Left renal pelvis (tissue), 4 donors: Measurements from ENCODE around the gene WDR27. TPM values are rescaled to one million over a fixed set of nuclear protein-coding genes. Genes with fewer than 3 reads are reported as not detected.

Source experiments
- DNase-seq, 4 donors: peaks; one replicate each; pipeline ENCODE4 v3.0.0-alpha.2; 2013; ENCODE audit warnings: low read depth in 4 of 4, low spot score in 3 of 4
- polyA plus RNA-seq, 4 donors: library from polyadenylated mRNA; unstranded; fragments of 120-200 nt; gene quantifications; one replicate each; pipeline ENCODE4 v1.2.1, GENCODE V29; 2013; ENCODE audit not compliant: insufficient read length in 4 of 4

The WDR27 gene
- polyA plus RNA-seq, 4 donors: 35.9 to 88.8 (median 59.5) TPM

GRCh38 chr6:169642455-169642854, 59.4 kb downstream of the WDR27 start:
- DNase-seq: no peak

DNA sequence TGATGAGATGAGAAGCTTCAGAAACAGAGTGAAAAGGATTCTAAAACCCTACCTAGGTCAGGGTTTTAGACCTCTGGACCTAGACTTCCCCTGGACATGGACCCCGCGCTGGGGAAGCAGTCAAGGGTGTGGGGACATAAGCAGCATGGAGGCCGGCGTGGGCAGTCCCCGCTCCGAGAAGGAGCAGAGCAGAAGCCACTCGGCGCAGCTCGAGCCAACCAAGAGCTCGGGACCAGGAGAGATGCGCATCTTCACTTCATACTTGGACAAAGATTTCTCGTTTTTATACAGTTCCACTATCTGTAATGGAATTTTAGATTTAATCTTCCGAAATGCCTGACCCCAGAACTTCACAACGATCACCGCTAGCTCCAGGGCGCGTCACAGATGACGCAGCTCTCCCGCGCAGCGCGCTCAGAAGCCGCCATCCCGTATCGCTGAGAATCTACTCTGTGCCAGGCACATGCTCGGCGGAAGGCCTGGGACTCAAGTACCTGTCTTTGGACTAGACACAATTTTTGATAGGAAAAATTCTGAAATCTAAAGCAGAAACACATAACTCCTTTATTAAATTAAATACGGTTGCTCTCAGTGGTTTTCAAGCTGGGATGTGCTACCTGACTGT, 60.3 kb downstream of the WDR27 start:
- DNase-seq: no peak

DNA sequence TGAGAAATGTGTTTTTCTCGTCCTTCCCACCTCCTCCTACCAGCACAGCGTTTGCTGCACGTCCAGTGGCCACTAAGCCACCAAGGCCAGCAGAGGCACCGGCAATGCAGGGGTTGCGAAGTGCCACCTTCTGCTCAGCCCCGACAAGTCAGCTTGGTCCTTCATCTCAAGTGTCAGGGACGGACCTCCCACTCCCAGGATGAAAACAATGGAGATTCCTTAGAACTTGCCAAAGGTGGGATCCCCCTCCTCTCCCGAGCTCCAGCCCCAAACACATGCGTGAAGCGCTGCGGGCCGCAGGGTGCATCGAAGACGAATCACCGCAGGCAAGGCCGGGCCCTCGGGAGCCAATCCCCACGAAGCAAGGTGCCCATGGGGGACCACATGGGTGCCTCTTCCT, 60.8 kb downstream of the WDR27 start:
- DNase-seq: no peak

- no peak for DNase-seq
Measured at GRCh38 chr6:169640351-169640852, 61.4 kb downstream of the WDR27 start.

- DNase-seq: no peak
Measured at GRCh38 chr6:169639653-169640278, 62.1 kb downstream of the WDR27 start.

GRCh38 chr6:169638915-169639314, 62.9 kb downstream of the WDR27 start:
- no peak for DNase-seq

DNA sequence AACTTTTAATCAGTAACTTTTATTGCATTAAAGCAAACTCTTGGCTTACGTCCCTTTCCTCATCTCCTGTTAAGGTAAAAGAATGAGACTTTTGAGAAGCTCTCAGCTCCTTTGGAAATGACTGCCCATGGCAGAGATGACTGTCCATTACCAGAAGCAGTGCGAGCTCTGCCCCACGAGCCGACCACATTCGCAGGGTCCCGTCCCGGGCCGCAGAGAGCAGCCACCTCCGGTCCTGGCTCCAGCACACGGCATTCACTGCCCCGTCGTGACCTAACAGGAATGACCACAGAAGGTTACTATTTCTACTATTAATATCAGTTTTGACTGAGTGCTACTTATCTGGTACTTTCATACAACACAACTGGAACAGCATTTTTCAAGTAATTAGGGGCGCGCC, 63.4 kb downstream of the WDR27 start:
- no peak for DNase-seq

DNA sequence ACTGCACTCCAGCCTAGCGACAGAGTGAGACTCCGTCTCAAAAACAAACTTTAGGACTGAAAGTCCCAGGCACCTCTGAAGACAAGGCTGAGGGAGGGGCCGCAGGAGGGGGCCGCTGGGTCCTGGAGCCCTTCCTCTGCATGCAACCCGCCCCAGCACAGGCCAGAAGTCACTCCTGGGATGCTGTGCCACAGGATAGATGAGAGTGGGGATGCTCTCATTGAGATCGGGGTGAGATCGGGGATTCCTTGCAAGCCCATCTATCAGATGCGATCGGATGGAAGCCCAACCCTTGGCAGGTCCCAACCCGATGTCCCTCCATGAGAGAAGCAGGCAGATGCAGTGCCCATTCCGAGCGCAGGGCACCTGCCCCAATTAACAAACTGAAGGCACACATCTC, 66.5 kb downstream of the WDR27 start:
- DNase-seq: no peak

DNA sequence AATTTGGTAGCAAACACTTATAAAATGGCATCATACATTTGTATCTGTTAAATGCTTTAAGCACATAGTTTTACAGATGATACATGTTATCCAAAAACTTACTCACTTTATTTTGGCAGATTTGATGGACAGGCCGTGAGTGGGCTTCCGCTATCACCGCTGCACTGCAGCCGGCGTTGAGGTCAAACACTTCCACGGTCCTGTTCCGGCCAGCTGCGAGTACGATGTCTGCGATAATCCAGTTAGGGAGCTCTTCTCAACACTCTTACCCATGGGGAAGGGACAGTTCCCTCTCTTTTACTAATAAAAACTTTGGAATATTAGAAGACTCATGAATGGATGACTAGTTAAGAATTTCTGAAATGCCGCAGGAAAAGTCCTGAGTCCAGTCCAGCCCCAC, 69.0 kb downstream of the WDR27 start:
- no peak for DNase-seq

DNA sequence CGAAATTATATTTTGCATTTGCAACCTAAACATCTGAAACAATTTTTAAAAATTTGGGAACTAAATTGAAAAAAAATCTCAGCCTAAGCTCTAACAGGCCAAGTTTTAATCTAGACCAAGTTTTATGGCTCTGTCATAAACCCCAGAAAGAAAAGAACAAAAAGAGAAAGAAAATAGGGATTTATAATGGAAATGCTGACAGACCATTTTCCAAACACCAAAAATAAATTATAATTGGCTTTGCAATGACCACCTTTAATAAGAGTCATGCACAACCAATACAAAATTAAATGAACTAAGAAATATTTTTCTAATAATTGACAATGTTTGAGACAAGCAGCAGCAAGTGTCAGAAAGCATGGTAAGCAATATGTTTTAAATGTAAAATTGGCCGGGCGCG, 72.6 kb downstream of the WDR27 start:
- no peak for DNase-seq

- DNase-seq: no peak
Measured at GRCh38 chr6:169627736-169628607, 73.9 kb downstream of the WDR27 start.

DNA sequence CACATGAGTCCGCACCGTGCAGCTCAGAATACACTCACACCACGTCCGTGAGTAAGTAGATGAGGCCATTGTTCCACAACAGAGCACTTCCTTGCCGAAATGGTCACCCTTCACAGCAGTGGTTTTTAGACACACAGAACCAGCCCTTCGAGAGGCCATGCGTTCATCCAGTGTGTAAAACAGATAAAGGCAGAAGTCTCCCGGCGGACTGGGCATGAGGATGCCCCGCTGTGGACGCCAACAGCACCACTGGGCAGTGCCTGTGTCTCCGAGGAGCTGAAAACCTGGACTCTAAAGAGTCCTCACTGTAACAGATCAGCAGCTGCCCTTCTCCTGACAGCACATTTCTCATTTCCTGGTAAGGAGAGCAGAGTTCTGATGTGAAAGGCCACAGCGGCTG, 75.2 kb downstream of the WDR27 start:
- DNase-seq: no peak

DNA sequence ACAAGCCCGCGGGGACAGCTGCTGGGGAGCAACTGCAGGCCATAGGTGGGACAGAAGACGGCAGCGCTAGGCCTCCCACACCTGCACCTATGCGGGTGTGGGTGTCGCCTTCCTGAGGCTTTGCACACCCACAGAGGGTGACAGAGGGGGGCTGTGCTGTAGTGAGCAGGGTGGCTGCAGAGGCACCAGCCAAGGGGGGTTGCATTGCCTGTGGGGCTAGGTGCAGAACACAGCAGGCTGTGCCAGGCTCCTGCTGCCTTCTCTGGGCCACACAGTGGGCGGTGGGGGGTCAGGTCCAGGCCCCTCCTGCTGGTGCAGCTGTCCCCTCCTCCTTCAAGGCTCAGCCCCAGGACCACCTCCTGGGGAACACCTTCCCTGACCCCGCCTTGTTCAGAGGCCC, 75.7 kb downstream of the WDR27 start:
- DNase-seq: no peak

DNA sequence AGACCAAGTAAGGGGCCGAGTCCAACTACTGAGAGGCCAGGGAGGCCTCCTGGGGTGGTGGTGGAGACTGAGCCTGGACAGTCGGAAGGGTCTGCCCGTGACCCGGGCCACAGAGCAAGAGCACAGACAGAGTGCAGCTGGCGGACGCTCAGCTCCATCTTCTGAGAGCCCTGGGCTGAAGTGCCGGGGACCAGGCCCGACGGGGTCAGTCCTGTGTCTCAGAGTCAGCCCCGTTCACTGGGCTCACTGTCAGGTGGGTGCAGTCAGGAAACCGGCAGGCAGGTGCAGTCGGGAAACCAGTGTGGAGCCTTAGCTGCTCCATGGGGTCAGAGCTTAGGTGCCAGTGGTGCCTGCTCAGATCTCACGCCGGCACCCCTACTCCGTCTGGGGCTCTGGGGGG, 76.5 kb downstream of the WDR27 start:
- no peak for DNase-seq

- DNase-seq: no peak
Measured at GRCh38 chr6:169624785-169625184, 77.0 kb downstream of the WDR27 start.

GRCh38 chr6:169623975-169624374, 77.9 kb downstream of the WDR27 start:
- DNase-seq: no peak

DNA sequence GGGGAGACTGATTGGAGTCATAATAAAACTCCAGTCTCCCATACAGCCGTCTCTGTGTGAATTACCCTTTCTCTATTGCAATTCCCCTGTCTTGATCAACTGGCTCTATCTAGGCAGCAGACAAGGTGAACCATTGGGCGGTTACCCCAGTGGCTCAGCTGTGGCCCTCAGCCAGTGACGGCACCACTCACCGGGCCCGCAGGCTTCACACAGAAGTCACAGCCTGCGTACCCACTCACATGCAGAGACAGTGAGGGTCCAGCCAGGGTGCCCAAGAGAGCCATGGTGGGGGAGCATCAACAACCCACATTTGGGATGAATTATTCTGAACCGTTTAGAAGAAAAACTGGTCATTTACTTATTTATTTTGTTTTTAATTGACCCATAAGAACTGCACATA, 78.5 kb downstream of the WDR27 start:
- no peak for DNase-seq

- DNase-seq: no peak
Measured at GRCh38 chr6:169622618-169623017, 79.2 kb downstream of the WDR27 start.

DNA sequence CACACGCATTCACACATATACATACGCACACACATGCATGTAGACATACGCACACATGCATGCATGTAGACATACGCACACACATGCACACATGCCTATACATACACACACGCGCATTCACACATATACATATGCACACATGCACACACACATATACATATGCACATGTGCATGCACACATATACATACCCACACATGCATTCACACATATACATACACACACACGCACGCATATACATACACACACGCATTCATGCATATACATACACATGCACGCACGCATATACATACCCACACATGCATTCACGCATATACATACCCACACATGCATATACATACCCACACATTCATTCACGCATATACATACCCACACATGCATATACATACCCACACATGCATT, 80.5 kb downstream of the WDR27 start:
- DNase-seq: no peak

DNA sequence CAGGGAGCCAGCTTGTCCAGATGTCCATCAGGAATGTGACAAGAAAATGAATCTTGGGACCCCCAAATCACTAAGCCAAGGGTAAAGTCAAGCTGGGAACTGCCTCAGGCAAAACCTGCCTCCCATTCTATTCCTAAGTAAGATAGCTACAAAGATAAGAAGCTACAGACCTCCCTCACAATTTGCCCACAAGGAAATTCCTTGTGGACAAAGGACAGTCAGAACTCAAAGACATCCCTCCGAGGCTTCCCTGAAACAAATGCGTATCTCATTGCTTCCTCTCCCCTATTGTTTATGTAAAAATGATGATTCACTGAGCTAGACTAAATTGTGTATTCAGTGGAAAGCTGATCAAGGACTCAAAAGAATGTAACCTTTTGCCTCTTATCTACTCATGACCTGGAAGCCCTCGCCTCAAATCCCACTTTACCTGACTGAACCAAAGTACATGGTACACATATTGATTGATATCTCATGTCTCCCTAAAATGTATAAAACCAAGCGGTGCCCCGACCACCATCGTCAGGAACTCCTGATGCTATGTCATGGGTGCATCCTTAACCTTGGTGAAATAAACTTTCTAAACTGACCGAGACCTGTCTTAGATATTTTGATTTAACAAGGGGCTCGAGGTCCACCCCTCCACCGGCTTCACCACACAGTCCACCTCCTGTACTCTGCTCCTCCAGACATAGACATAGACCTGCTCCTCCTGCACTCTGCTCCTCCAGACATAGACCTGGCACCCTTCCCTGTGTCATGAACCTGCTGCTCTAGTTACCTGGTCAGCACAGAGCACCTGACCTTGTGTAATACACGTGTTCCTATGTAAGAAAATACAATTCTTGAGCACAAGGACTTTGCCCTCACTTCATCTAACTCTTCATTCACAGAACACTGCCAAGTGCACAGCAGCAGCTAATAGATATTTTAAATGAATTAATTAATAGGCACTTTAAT, 81.4 kb downstream of the WDR27 start:
- no peak for DNase-seq

DNA sequence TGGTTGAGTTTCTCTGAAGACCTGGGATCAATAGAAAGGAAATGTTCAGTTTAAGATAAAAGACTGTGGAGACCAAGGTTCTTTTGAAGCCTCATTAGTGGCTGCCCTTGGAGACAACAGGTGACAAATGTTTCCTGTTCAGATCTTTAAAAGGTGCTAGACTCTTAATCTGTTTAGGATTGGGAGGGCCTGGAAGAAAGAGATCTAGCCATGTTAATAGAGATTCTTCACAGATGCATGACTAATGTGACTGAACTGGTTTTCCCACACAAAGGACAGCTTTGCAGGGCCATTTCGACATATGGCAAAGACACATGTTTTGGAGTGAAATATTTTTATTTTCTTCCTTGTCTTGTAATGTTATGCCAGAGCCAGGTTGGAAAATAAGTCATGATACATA, 82.2 kb downstream of the WDR27 start:
- DNase-seq: no peak
